SK-N-MC (cell line): ENCODE measurements around the gene SLC4A11.

Source experiments
- DNase-seq: peaks from one replicate; pipeline ENCODE4 v3.0.0-alpha.2; 2011; ENCODE audit warnings: low read depth, low spot score
- H3K27ac ChIP-seq: fragments of 200-600 bp; sonication (generic); 2 replicates; pipeline ENCODE4 v1.5.1; 2016; ENCODE audit warnings: mixed run types
- H3K36me3 ChIP-seq: fragments of 200-600 bp; sonication (generic); 2 replicates; pipeline ENCODE4 v1.6.1; 2017; ENCODE audit warnings: antibody characterized with exemption, low read length, mixed read lengths; ENCODE audit not compliant: insufficient read depth
- H3K4me3 ChIP-seq: fragments of 200-600 bp; sonication (generic); 2 replicates; pipeline ENCODE4 v1.5.1; 2016
- H3K9ac ChIP-seq: fragments of 200-600 bp; sonication (generic); 2 replicates; pipeline ENCODE4 v1.8.0; 2017; ENCODE audit warnings: mixed run types, mixed read lengths; ENCODE audit not compliant: insufficient read length
- H3K9me3 ChIP-seq: fragments of 200-600 bp; sonication (generic); 2 replicates; pipeline ENCODE4 v1.6.1; 2017; ENCODE audit warnings: low read depth, mild to moderate bottlenecking, antibody characterized with exemption, low read length, moderate library complexity, mixed read lengths
- EZH2 ChIP-seq: fragments of 200-600 bp; sonication (generic); IDR thresholded peaks from one replicate; pipeline ENCODE4 v1.6.1; 2017; ENCODE audit warnings: antibody characterized with exemption
- FOXP2 ChIP-seq: optimal IDR thresholded peaks from 2 replicates; pipeline ENCODE3; 2011; ENCODE audit warnings: mild to moderate bottlenecking, moderate library complexity; ENCODE audit not compliant: insufficient read depth; ENCODE audit errors: extremely low read length, control extremely low read depth
- POLR2AphosphoS5 ChIP-seq: IDR thresholded peaks from 2 replicates; pipeline ENCODE4 v1.6.1; 2012; ENCODE audit warnings: mild to moderate bottlenecking, low read depth, low read length, borderline replicate concordance

SLC4A11 gene

GRCh38 chr20:3275966-3276679, 37.1 kb upstream of the SLC4A11 start:
- H3K9me3 ChIP-seq: no peaks in the 10 kb centered on the region
- TF ChIP-seq FOXP2 (no peak), EZH2 (no peak), POLR2AphosphoS5 (no peak)
- H3K27ac ChIP-seq: no peak overlapping the region
- H3K9ac ChIP-seq: no peak overlapping the region
- DNase-seq: no peak
- no peak overlapping the region for H3K4me3 ChIP-seq
- no peaks in the 10 kb centered on the region for H3K36me3 ChIP-seq

GRCh38 chr20:3275064-3275935, 36.3 kb upstream of the SLC4A11 start:
- Histone ChIP-seq H3K4me3 (no peak overlapping the region), H3K27ac (no peak overlapping the region), H3K9me3 (no peaks in the 10 kb centered on the region), H3K36me3 (no peaks in the 10 kb centered on the region), H3K9ac (no peak overlapping the region)
- no peak for DNase-seq
- TF ChIP-seq FOXP2 (no peak), EZH2 (no peak), POLR2AphosphoS5 (no peak)

- H3K36me3 ChIP-seq: no peaks in the 10 kb centered on the region
- no peaks in the 10 kb centered on the region for H3K9me3 ChIP-seq
- H3K9ac ChIP-seq: no peak overlapping the region
- DNase-seq: no peak
- no peak for TF ChIP-seq POLR2AphosphoS5
- no peak overlapping the region for H3K4me3 ChIP-seq
- H3K27ac ChIP-seq: no peak overlapping the region
Measured at GRCh38 chr20:3273371-3273770, 34.4 kb upstream of the SLC4A11 start.

GRCh38 chr20:3270051-3270450, 31.1 kb upstream of the SLC4A11 start:
- DNase-seq: no peak
- TF ChIP-seq EZH2: no peak
- TF ChIP-seq FOXP2: no peak
- TF ChIP-seq POLR2AphosphoS5: no peak
- H3K4me3 ChIP-seq: no peak overlapping the region
- H3K27ac ChIP-seq: no peak overlapping the region
- no peak overlapping the region for H3K9ac ChIP-seq
- H3K36me3 ChIP-seq: no peaks in the 10 kb centered on the region
- H3K9me3 ChIP-seq: no peaks in the 10 kb centered on the region

GRCh38 chr20:3262566-3262965, 23.6 kb upstream of the SLC4A11 start:
- Histone ChIP-seq H3K9me3 (no peaks in the 10 kb centered on the region), H3K9ac (no peak overlapping the region), H3K27ac (no peak overlapping the region), H3K4me3 (no peak overlapping the region), H3K36me3 (no peaks in the 10 kb centered on the region)
- DNase-seq: no peak
- TF ChIP-seq EZH2 (no peak), POLR2AphosphoS5 (no peak), FOXP2 (no peak)

- Histone ChIP-seq H3K9ac (no peak overlapping the region), H3K4me3 (no peak overlapping the region), H3K36me3 (no peaks in the 10 kb centered on the region), H3K27ac (no peak overlapping the region), H3K9me3 (no peaks in the 10 kb centered on the region)
- TF ChIP-seq POLR2AphosphoS5: no peak
- TF ChIP-seq FOXP2: no peak
- TF ChIP-seq EZH2: no peak
- DNase-seq: no peak
Measured at GRCh38 chr20:3258429-3258828, 19.4 kb upstream of the SLC4A11 start.

- no peak for DNase-seq
- Histone ChIP-seq H3K4me3 (no peak overlapping the region), H3K27ac (no peak overlapping the region), H3K36me3 (no peaks in the 10 kb centered on the region), H3K9ac (no peak overlapping the region), H3K9me3 (no peaks in the 10 kb centered on the region)
- TF ChIP-seq EZH2: no peak
- no peak for TF ChIP-seq FOXP2
- no peak for TF ChIP-seq POLR2AphosphoS5
Measured at GRCh38 chr20:3255728-3256127, 16.7 kb upstream of the SLC4A11 start.

GRCh38 chr20:3251806-3252205, 12.8 kb upstream of the SLC4A11 start:
- Histone ChIP-seq H3K36me3 (no peaks in the 10 kb centered on the region), H3K27ac (no peak overlapping the region), H3K9me3 (no peaks in the 10 kb centered on the region), H3K4me3 (no peak overlapping the region), H3K9ac (no peak overlapping the region)
- no peak for DNase-seq
- TF ChIP-seq EZH2 (no peak), POLR2AphosphoS5 (no peak), FOXP2 (no peak)

GRCh38 chr20:3250091-3250504, 11.1 kb upstream of the SLC4A11 start:
- no peak overlapping the region for H3K27ac ChIP-seq
- no peak overlapping the region for H3K4me3 ChIP-seq
- TF ChIP-seq EZH2 (no peak), FOXP2 (no peak)
- DNase-seq: no peak
- no peaks in the 10 kb centered on the region for H3K9me3 ChIP-seq
- H3K9ac ChIP-seq: no peak overlapping the region
- no peaks in the 10 kb centered on the region for H3K36me3 ChIP-seq
